GM12874 (cell line): ENCODE results near the gene PPP1R9A.

ENCODE experiments used
- CTCF ChIP-seq: IDR thresholded peaks from 2 replicates; pipeline ENCODE4 v1.5.1; 2011; ENCODE audit warnings: low read depth, mild to moderate bottlenecking, control low read depth, low read length, moderate library complexity; ENCODE audit not compliant: insufficient read depth

The PPP1R9A gene

GRCh38 chr7:95132500-95132899 is 225.1 kb downstream of the PPP1R9A start:
- no peak for TF ChIP-seq CTCF

DNA sequence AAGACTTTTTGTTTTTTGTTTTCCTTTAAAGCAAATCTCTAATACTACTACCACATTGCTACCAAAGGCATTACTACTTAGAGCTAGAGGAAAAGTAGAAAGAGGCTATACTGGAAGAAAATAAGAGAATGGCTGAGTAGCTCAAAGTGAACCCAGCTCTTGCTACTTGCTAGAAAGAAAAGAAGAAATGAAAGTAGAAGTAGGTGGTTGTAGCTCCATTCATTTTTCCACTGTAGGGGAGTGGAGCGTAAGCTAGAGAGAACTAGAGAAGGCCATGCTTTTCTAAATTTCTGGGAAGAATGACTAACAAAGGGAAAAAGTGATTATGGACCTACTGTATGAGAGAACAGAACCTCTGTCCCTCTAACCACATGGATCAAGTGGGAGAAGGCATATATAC is 232.5 kb downstream of the PPP1R9A start:
- no peak for TF ChIP-seq CTCF

- TF ChIP-seq CTCF, result no peak
These were observed 234.4 kb downstream of the PPP1R9A start for GRCh38 chr7:95141755-95142154.

GRCh38 chr7:95144256-95144655 is 236.9 kb downstream of the PPP1R9A start:
- TF ChIP-seq CTCF, result no peak

DNA sequence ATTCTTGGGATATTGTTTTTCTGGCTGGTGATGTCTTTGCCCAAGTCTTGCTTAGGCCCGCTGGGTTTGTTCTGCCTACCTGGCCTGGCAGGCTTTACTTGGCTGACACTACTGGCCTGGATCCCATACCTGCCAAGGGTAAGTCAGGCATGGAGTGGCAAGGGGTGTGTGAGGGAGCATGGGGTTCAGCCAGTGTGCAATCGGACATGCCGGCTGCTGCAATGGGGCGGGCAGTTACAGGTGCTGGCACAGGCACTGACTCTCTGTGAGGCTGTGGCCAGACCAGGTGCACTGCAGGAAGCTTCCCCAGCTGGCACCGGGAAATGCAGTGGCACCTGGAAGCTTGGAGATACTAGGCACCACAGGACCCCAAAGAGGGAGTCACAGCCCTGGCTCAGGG is 248.6 kb downstream of the PPP1R9A start:
- no peak for TF ChIP-seq CTCF

- TF ChIP-seq CTCF, result no peak
These were observed 250.0 kb downstream of the PPP1R9A start for GRCh38 chr7:95157381-95157780.

GRCh38 chr7:95169678-95170077 is 262.3 kb downstream of the PPP1R9A start:
- TF ChIP-seq CTCF, result no peak

DNA sequence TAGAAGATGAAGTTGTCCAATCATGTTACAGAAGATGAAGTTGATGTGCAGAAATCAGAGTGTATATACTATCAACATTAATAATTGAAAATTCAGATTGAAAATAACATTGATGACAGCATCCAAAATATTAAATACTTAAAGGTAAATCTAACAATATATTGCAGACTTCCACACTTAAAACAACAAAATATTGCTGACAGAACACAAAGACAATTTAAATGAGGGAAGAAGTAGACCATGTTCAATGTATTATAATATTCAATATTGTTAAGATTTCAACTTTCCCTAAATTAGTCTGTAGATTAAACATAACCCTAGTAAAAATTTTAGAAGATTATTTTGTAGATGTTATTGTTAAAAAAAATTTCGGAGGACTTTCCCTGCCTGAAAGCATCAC is 265.0 kb downstream of the PPP1R9A start:
- TF ChIP-seq CTCF, result no peak
